GM12891 (cell line): Measurements from ENCODE around the gene WIPF2.

ENCODE experiments used
- DNase-seq: peaks from one replicate; pipeline ENCODE4 v3.0.0; 2011; ENCODE audit warnings: low spot score; ENCODE audit not compliant: insufficient read length
- FAIRE-seq: peaks from 2 replicates; lab custom pipeline; 2011; peaks lifted over from hg19 to GRCh38; lab: Jason Lieb, UNC
- PAX5 ChIP-seq: IDR thresholded peaks from 2 replicates; pipeline ENCODE4 v1.6.1; 2011; ENCODE audit warnings: low read length, moderate library complexity, mild to moderate bottlenecking; ENCODE audit not compliant: insufficient read depth, severe bottlenecking
- POLR2A ChIP-seq: IDR thresholded peaks from 2 replicates; pipeline ENCODE4 v1.6.1; 2011; ENCODE audit warnings: low read depth, low read length, control low read depth
- POLR2AphosphoS5 ChIP-seq: IDR thresholded peaks from 2 replicates; pipeline ENCODE4 v1.6.1; 2011; ENCODE audit warnings: low read depth, low read length, control low read depth
- POU2F2 ChIP-seq: IDR thresholded peaks from 2 replicates; pipeline ENCODE4 v1.6.1; 2011; ENCODE audit warnings: low read depth, mild to moderate bottlenecking, control low read depth, low read length, moderate library complexity
- SPI1 ChIP-seq: IDR thresholded peaks from 2 replicates; pipeline ENCODE4 v1.6.1; 2011; ENCODE audit warnings: low read depth, low read length, control low read depth
- TAF1 ChIP-seq: IDR thresholded peaks from 2 replicates; pipeline ENCODE4 v1.6.1; 2011; ENCODE audit warnings: low read depth, low read length, control low read depth

The WIPF2 gene

GRCh38 chr17:40318830-40319391 is 99.8 kb downstream of the WIPF2 start:
- FAIRE-seq (peak; percentile 67), DNase-seq (no peak)
- no peak for TF ChIP-seq POU2F2

- FAIRE-seq (peak; percentile 59), DNase-seq (no peak)
Observed at GRCh38 chr17:40319651-40320540, 100.8 kb downstream of the WIPF2 start.

GRCh38 chr17:40320756-40321523 is 101.8 kb downstream of the WIPF2 start:
- DNase-seq (no peak), FAIRE-seq (peak; percentile 31)
- TF ChIP-seq PAX5, result no peak
- TF ChIP-seq POU2F2, result no peak
- TF ChIP-seq TAF1, result no peak
- no peak for TF ChIP-seq POLR2AphosphoS5
- TF ChIP-seq POLR2A, result no peak
- TF ChIP-seq SPI1, result no peak

More at GRCh38 chr17:40319651-40320540, 100.8 kb downstream of the WIPF2 start:
- TF ChIP-seq POU2F2, result no peak
- no peak for TF ChIP-seq TAF1
- TF ChIP-seq SPI1, result no peak
- no peak for TF ChIP-seq POLR2A
- no peak for TF ChIP-seq PAX5
- TF ChIP-seq POLR2AphosphoS5, result no peak

- TF ChIP-seq POU2F2, result no peak
- TF ChIP-seq PAX5, result no peak
- no peak for TF ChIP-seq SPI1
- no peak for TF ChIP-seq POLR2A
- no peak for TF ChIP-seq TAF1
- TF ChIP-seq POLR2AphosphoS5, result no peak
- no peak for FAIRE-seq
- DNase-seq, result no peak
Observed at GRCh38 chr17:40321524-40321929, 102.4 kb downstream of the WIPF2 start.

GRCh38 chr17:40321961-40322357 is 102.9 kb downstream of the WIPF2 start:
- DNase-seq, result no peak
- TF ChIP-seq TAF1, result no peak
- no peak for FAIRE-seq

- DNase-seq, result peak; percentile 76
- TF ChIP-seq POLR2A, result peak; percentile 83
- no peak for TF ChIP-seq PAX5
- peak; percentile 87 for TF ChIP-seq SPI1
- peak; percentile 85 for TF ChIP-seq POLR2AphosphoS5
- TF ChIP-seq TAF1, result peak; percentile 56; the same call in 1 of the 2 replicates
- peak; percentile 32; the same call in 1 of the 2 replicates for TF ChIP-seq POU2F2
- FAIRE-seq, result peak; percentile 98
Observed at GRCh38 chr17:40322358-40323315, 103.5 kb downstream of the WIPF2 start.

- DNase-seq, result no peak
- TF ChIP-seq PAX5 (no peak), POLR2AphosphoS5 (no peak), TAF1 (no peak), POLR2A (no peak), SPI1 (no peak), POU2F2 (no peak)
- FAIRE-seq, result peak; percentile 81
Observed at GRCh38 chr17:40323391-40324381, 104.6 kb downstream of the WIPF2 start.

GRCh38 chr17:40325156-40326013 is 106.3 kb downstream of the WIPF2 start:
- TF ChIP-seq TAF1, result no peak
- TF ChIP-seq POU2F2, result peak; percentile 92
- TF ChIP-seq SPI1, result peak; percentile 42; the same call in 1 of the 2 replicates
- no peak for DNase-seq
- no peak for FAIRE-seq
